Heart right ventricle (tissue), 16 donors: ENCODE data around the gene CDH13. TPM values are rescaled to one million over a fixed set of nuclear protein-coding genes. Genes with fewer than 3 reads are reported as not detected.

Experiments used
- ATAC-seq, 8 donors: fragments of 200-7000 bp; cut with Tn5 transposase; one replicate each; pipeline ENCODE4 v1.9.1; 2020; ENCODE audit warnings: mild to moderate bottlenecking in 8 of 8, moderate library complexity in 8 of 8, moderate number of reproducible peaks in 1 of 8
- DNase-seq, 2 donors: peaks; one replicate each; pipeline ENCODE4 v3.0.0-alpha.2; 2020
- H3K27ac ChIP-seq, 10 donors: fragments of 200-600 bp; sonication (generic) in 2 of 10; one replicate each; pipeline versions ENCODE4 v1.5.0 to v1.8.0; 2020 to 2022; ENCODE audit warnings: mild to moderate bottlenecking in 3 of 10
- H3K27me3 ChIP-seq, 7 donors: fragments of 200-600 bp; one replicate each; pipeline ENCODE4 v1.8.0; 2021 to 2022; ENCODE audit warnings: mild to moderate bottlenecking in 2 of 7
- H3K36me3 ChIP-seq, 9 donors: fragments of 200-600 bp; sonication (generic) in 1 of 9; one replicate each; pipeline versions ENCODE4 v1.5.0 to v1.8.0; 2020 to 2022; ENCODE audit warnings: mild to moderate bottlenecking in 2 of 9
- H3K4me1 ChIP-seq, 9 donors: fragments of 200-600 bp; sonication (generic) in 1 of 9; one replicate each; pipeline versions ENCODE4 v1.5.0 to v1.8.0; 2020 to 2022; ENCODE audit warnings: mild to moderate bottlenecking in 4 of 9
- H3K4me3 ChIP-seq, 10 donors: fragments of 200-600 bp; sonication (generic) in 2 of 10; one replicate each; pipeline versions ENCODE4 v1.5.0 to v1.8.0; 2020 to 2022; ENCODE audit warnings: mild to moderate bottlenecking in 7 of 10, moderate library complexity in 2 of 10
- H3K9me3 ChIP-seq, 11 donors: fragments of 200-600 bp in 10 of 11; sonication (generic) in 2 of 11; one replicate each; pipeline versions ENCODE4 v1.5.0 to v1.8.0; 2013 to 2022; ENCODE audit warnings: mild to moderate bottlenecking in 2 of 11, control low read depth in 1 of 11, moderate library complexity in 1 of 11
- CTCF ChIP-seq, 9 donors: fragments of 200-600 bp; sonication (generic) in 2 of 9; IDR thresholded peaks; one replicate each; pipeline versions ENCODE4 v1.5.0 to v1.8.0; 2021 to 2022; ENCODE audit warnings: antibody characterized with exemption in 9 of 9, mild to moderate bottlenecking in 5 of 9, moderate library complexity in 1 of 9
- WGBS, 2 donors: extraction: QIAGEN DNeasy Blood & Tissue Kit; methylation state at CpG; one replicate each; pipeline ENCODE4 v1.1.7; 2013; ENCODE audit warnings: inconsistent platforms in 1 of 2; 5-methylcytosine and 5-hydroxymethylcytosine counted together
- intact Hi-C, 10 donors: fragments of 100-400 bp; cut with DNase I; formaldehyde crosslinking; loops; one replicate each; pipeline versions ENCODE4 v1.11.1 to v1.14.2; 2022
- polyA plus RNA-seq, 2 donors: library from polyadenylated mRNA; stranded (reverse); fragments of 200-250 nt; gene quantifications; one replicate each; pipeline ENCODE4 v1.2.3, GENCODE V29; 2013
- total RNA-seq, 10 donors: library from RNA; stranded (reverse); fragmentation: NEBNext Ultra II Directional in 3 of 10; extraction: Animal tissue kit (Norgen Biotek cat#: 25700) in 3 of 10; gene quantifications; one replicate each; pipeline versions ENCODE4 v1.2.1 to v1.2.4, GENCODE V29; 2021 to 2023
- donor health status: Arrhythmogenic right ventricular cardiomyopathy.
- donor health status: ischemic (EF 13 %, LVEDD 7.1; RV severe dilation, severe dysfunction).
- donor health status: healthy with polysubstance abuse.
- donor health status: DM: no; HTN: yes; CAD: no.
- donor health status: DM: no; HTN: no; CAD: no.
- donor health status: ischemic (EF 25% LVEDD 6.9; RV normal size, moderate dysfunction).
- donor health status: ischemic (EF 25% LVEDD 5.7; RV mildly dilated, moderate dysfunction).
- donor health status: healthy.
- donor health status: DM: yes; HTN: yes; CAD: no.
- donor health status: Ischemic cardiomyopathy.
- donor health status: ischemic (EF 35%, LVEDD 5.7; RV mildly dilated, moderate dysfunction).
- donor health status: nonischemic (EF 11% LVEDD 7.7; RV severe dilation, severe dysfunction).
- donor health status: DM: yes; HTN: yes; CAD: no.
- donor health status: PGD.
- donor health status: ischemic (EF 29% LVEDD 5.4; RV normal size, mild dysfunction).
- donor health status: nonischemic (EF 23%, LVEDD 6.1; RV moderate dilation, normal function).

CDH13 gene
- total and polyA plus RNA-seq, 12 donors, result 15.5 to 221 (median 168) TPM

GRCh38 chr16:82699260-82699659, 72.5 kb downstream of the CDH13 start:
- peak overlapping the region; percentile 54 to 93 (median 84) for H3K27ac ChIP-seq
- H3K4me3 ChIP-seq, result no peak overlapping the region
- DNase-seq, result no peak
- ATAC-seq, result peak; percentile 21 to 53 (median 43)
- H3K27me3 ChIP-seq, result no peaks in the 10 kb centered on the region
- 32 to 34% methylated on average over 3 of the region's 3 CpGs for WGBS, 2 donors
- intact Hi-C loops, result loop anchor here in 2 of 10 donors (5.0 kb wide), 2 partner anchors 47 to 57 kb away; no protein-coding TSS in a partner anchor
- H3K36me3 ChIP-seq, result no peaks in the 10 kb centered on the region
- peaks cover 0 to 4% (median 0%) of the 10 kb centered on the region in 11 donors for H3K9me3 ChIP-seq
- no peak for TF ChIP-seq CTCF (IDR thresholded peaks at IDR 0.05)
- H3K4me1 ChIP-seq, result peaks cover 9 to 70% (median 54%) of the 10 kb centered on the region in 9 donors

- DNase-seq (peak in 1 of 2 donors; percentile 53), ATAC-seq (peak; percentile 59 to 82 (median 76))
- peaks cover 0 to 4% (median 0%) of the 10 kb centered on the region in 11 donors for H3K9me3 ChIP-seq
- H3K4me3 ChIP-seq, result no peak overlapping the region
- TF ChIP-seq CTCF (IDR thresholded peaks at IDR 0.05), result no peak
- peaks cover 9 to 67% (median 50%) of the 10 kb centered on the region in 9 donors for H3K4me1 ChIP-seq
- 12 to 18% methylated on average over 9 of the region's 9 CpGs for WGBS, 2 donors
- H3K27me3 ChIP-seq, result no peaks in the 10 kb centered on the region
- peak overlapping the region; percentile 54 to 93 (median 84) for H3K27ac ChIP-seq
- no peaks in the 10 kb centered on the region for H3K36me3 ChIP-seq
- intact Hi-C loops, result loop anchor here in 4 of 10 donors (5.0 kb wide), 4 partner anchors 48 to 68 kb away; no protein-coding TSS in a partner anchor
Measured at GRCh38 chr16:82699711-82700495, 73.1 kb downstream of the CDH13 start.

GRCh38 chr16:82700541-82701235, 73.9 kb downstream of the CDH13 start:
- Histone ChIP-seq H3K27ac (peak overlapping the region; percentile 47 to 93 (median 84)), H3K36me3 (no peaks in the 10 kb centered on the region), H3K4me3 (no peak overlapping the region), H3K4me1 (peaks cover 9 to 64% (median 49%) of the 10 kb centered on the region in 9 donors), H3K27me3 (no peaks in the 10 kb centered on the region), H3K9me3 (peaks cover 0 to 4% (median 0%) of the 10 kb centered on the region in 11 donors)
- DNase-seq (no peak), ATAC-seq (peak; percentile 18 to 80 (median 60))
- intact Hi-C loops, result loop anchor here in 3 of 10 donors (5.0 kb wide), 3 partner anchors 58 to 68 kb away; no protein-coding TSS in a partner anchor
- 14 to 53% methylated on average over 5 of the region's 5 CpGs for WGBS, 2 donors
- TF ChIP-seq CTCF (IDR thresholded peaks at IDR 0.05), result no peak

- DNase-seq (no peak), ATAC-seq (peak; percentile 11 to 48 (median 38))
- H3K27ac ChIP-seq, result peak overlapping the region in 9 of 10 donors; percentile 41 to 93 (median 82)
- no peak for TF ChIP-seq CTCF (IDR thresholded peaks at IDR 0.05)
- WGBS, 2 donors, result 46 to 49% methylated on average over 4 of the region's 4 CpGs
- no peaks in the 10 kb centered on the region for H3K36me3 ChIP-seq
- H3K4me1 ChIP-seq, result peaks cover 9 to 64% (median 49%) of the 10 kb centered on the region in 9 donors
- H3K27me3 ChIP-seq, result no peaks in the 10 kb centered on the region
- H3K4me3 ChIP-seq, result no peak overlapping the region
- intact Hi-C loops, result loop anchor here in 3 of 10 donors (5.0 kb wide), 3 partner anchors 59 to 69 kb away; no protein-coding TSS in a partner anchor
- H3K9me3 ChIP-seq, result peaks cover 0 to 1% (median 0%) of the 10 kb centered on the region in 11 donors
Measured at GRCh38 chr16:82701442-82701955, 74.7 kb downstream of the CDH13 start.
